Measurements from ENCODE around the gene CBX5. TPM values are rescaled to one million over a fixed set of nuclear protein-coding genes. Genes with fewer than 3 reads are reported as not detected.

CBX5 gene
- total RNA-seq: 25.7 and 28.0 TPM in 2 replicates

DNA sequence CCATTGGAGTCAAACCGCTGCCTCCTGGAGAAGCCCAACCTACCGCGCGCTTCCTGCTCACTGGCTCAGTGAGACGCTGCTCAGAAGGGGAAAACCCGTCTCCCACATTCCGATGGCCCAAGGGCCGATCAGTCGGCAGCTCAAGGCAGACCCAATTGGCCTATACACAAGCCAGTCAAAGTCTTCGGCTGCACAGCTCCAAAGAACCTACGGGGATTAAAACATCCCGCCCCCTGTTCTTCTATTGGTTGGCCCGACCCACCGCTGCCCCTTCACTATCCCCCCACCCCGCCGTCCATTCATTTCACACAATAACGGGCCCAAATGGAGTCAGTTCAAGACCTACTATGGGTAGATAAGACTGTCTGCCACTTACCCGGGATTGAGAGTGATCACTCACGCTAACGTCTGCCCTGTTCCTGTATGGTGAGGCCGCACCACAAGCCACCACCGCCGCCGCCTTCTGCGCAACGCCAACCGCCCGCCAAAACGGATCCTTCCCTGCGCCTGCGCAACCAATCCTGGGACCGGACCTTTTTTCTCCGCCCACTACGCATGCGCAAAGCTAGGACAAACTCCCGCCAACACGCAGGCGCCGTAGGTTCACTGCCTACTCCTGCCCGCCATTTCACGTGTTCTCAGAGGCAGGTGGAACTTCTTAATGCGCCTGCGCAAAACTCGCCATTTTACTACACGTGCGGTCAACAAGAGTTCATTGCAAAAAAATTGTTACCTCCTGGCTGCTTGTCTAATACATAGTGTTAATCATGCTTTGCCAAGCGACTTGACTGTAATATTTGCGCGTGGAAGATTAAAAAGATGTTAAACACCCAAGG lies at the start of gene CBX5:
Gene CBX5, minus strand, starts transcription at position 491 of the 836 bp plus-strand sequence. CDS start 22,472 bp downstream, outside the sequence.

DNA sequence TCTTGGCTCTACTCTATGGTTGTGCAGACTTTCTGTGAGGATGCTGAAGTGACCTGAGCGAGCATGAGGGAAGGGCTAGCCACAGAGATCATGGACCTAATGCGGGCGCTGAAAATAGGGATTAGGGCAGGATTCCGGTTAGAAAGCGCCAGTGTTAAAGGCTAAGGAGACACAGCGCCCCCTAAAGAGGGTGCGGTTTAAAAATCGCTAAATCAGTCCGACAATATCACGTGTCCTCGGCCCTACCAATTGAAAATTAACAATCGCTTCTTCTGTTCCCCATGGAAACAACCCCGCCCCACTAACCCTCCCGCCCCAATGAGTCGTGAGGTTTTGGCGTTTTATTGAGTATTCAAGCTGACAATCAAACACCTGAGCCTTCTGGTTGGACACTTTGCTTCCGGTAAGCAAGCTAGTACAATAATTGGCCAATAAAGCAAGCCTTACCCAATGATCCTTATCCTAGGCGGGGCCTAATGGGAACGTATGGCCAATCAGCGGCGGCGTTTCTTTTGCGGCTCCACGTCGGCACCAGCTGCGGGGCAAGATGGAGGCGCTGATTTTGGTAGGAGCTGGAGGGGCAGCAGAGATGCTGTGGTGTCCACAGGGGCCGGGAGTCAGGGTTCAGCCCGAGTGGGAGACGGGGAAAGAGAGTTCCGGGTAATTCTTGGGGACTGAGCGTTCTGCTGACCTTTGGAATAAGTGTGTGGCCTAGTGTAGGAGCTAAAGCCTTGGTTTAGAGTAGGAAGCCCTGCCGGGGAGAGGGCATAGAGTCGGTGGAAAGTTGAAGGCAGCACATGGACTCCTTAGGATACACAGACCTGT lies 44.9 kb upstream of the CBX5 start, which contains the start of gene COPZ1:
Gene COPZ1, plus strand, starts transcription at position 515 of the 825 bp plus-strand sequence. Its CDS starts 33 bp downstream, at position 548.

DNA sequence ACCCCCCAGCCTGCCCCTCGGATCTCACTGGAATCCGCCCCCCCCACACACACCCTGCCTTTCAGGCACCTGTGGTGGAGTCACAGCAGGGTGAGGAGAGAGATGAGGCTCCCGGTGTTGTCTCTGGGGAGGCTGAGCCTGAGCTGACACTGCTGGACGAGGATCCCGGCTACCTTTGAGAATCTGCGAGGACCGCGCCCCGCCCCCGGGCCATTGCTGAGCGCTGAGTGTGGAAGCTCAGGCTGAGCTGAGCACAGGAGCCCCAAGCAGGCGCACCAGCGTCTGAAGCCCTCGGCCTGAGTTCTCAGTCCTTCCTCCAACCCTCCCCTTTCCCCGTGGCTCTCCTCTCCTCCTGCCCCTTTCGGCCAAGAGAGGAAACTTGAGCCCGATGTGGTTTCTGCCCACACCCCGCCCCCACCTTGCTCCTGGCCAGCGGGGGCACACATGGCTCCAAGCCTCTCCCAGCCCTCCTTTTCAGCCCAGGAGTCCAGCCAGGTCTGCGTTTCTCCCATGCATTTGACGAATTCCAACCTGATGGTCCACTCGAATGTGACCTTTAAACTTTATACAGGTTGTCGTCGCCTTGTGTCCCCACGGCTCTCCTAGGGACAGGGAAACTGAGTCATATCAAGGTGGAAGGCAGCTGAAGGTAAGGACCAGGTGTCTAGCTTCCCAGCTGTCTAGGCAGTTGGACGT lies 21.0 kb upstream of the CBX5 start, which contains the start of gene NFE2:
Gene NFE2, minus strand, starts transcription at position 284 of the 696 bp plus-strand sequence. CDS start 5,767 bp downstream, outside the sequence.

DNA sequence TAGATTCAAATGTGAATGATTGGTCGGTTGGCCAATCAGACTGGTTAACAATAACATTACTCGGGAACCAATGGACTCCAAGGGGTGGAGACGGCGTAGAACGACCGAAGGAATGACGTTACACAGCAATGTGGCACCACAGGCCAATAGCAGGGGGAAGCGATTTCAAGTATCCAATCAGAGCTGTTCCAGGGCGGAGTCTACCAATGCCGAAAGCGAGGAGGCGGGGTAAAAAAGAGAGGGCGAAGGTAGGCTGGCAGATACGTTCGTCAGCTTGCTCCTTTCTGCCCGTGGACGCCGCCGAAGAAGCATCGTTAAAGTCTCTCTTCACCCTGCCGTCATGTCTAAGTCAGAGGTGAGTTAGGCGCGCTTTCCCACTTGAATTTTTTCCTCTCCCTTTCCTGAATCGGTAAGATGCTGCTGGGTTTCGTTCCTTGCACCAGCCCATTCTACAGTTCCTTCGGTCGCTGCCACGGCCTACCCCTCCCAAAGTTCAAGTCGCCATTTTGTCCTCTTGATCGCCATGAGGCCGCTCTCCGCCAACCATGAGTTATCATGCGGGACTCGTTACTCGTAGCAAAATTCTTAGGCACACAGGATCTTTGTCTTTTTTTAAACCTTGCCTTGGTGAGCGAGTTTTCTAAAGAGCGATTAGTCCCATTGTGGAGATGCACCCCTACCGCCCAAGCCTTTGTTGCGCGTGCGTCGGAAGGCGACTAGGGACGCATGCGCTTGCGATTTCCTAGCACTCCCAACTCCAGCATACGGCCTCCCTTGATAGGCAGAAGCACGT lies 742 bp upstream of the CBX5 start, which contains the start of gene HNRNPA1:
Gene HNRNPA1, plus strand, starts transcription at position 259 of the 793 bp plus-strand sequence. Its CDS starts 82 bp downstream, at position 341.

Other genes with a start within 250 kb of the CBX5 start
- 1.6 and 3.1 TPM in 2 replicates for gene HOXC5, start 247.1 kb downstream of the CBX5 start, total RNA-seq
- gene HOXC4, start 226.3 kb downstream of the CBX5 start, total RNA-seq: 4.1 and 4.4 TPM in 2 replicates
- 69.3 and 72.3 TPM in 2 replicates for gene SMUG1, start 91.1 kb downstream of the CBX5 start, total RNA-seq
- 545 and 687 TPM in 2 replicates for gene HNRNPA1, start 604 bp upstream of the CBX5 start, total RNA-seq
- not detected in 2 replicates for gene NFE2, start 20.9 kb upstream of the CBX5 start, total RNA-seq
- gene COPZ1, start 45.0 kb upstream of the CBX5 start, total RNA-seq: 115 and 130 TPM in 2 replicates
- gene GPR84, start 84.4 kb upstream of the CBX5 start, total RNA-seq: 0.23 TPM in 1 of 2 replicates, not detected in the other
- gene ZNF385A, start 104.6 kb upstream of the CBX5 start, total RNA-seq: 25.5 and 37.4 TPM in 2 replicates
- gene ITGA5, start 139.1 kb upstream of the CBX5 start, total RNA-seq: 186 and 267 TPM in 2 replicates
- not detected in 2 replicates for gene GTSF1, start 193.5 kb upstream of the CBX5 start, total RNA-seq
- not detected in 2 replicates for gene NCKAP1L, start 217.6 kb upstream of the CBX5 start, total RNA-seq